Right atrium auricular region (tissue), 2 donors: ENCODE data around the gene MRPL49. TPM values are rescaled to one million over a fixed set of nuclear protein-coding genes. Genes with fewer than 3 reads are reported as not detected.

Experiments used
- DNase-seq: peaks from one replicate; pipeline ENCODE4 v3.0.0-alpha.2; 2019; ENCODE audit warnings: low spot score
- H3K27ac ChIP-seq, 2 donors: fragments of 200-600 bp; sonication (generic); 1 replicate in 1 of 2; 2 replicates in 1 of 2; pipeline ENCODE4 v1.5.1; 2016 to 2019
- H3K27me3 ChIP-seq, 2 donors: fragments of 200-600 bp; sonication (generic); one replicate each; pipeline versions ENCODE4 v1.5.1 to v1.6.0; 2017 to 2019
- H3K36me3 ChIP-seq: fragments of 200-600 bp; sonication (generic); one replicate; pipeline ENCODE4 v1.5.1; 2016
- H3K4me1 ChIP-seq, 2 donors: fragments of 200-600 bp; sonication (generic); one replicate each; pipeline versions ENCODE4 v1.5.1 to v1.6.0; 2017 to 2019
- H3K4me3 ChIP-seq, 2 donors: fragments of 200-600 bp; sonication (generic); 1 replicate in 1 of 2; 2 replicates in 1 of 2; pipeline ENCODE4 v1.5.1; 2017 to 2019; ENCODE audit warnings: mild to moderate bottlenecking in 1 of 2, moderate library complexity in 1 of 2
- H3K9me3 ChIP-seq, 2 donors: fragments of 200-600 bp; sonication (generic); one replicate each; pipeline ENCODE4 v1.5.1; 2019
- CTCF ChIP-seq, 2 donors: fragments of 200-600 bp; sonication (generic); IDR thresholded peaks; one replicate each; pipeline ENCODE4 v1.5.1; 2019; ENCODE audit warnings: antibody characterized with exemption in 2 of 2
- total RNA-seq, 2 donors: library from RNA; depleted of rRNA; stranded (reverse); fragments of >200 nt; gene quantifications; one replicate each; pipeline ENCODE4 v1.1.0, GENCODE V29; 2016

MRPL49 gene
- total RNA-seq, 2 donors from 2014 or later = 38.8 to 47.8 TPM

GRCh38 chr11:65151331-65151899, 29.3 kb downstream of the MRPL49 start:
- H3K4me3 ChIP-seq = no peak overlapping the region
- no peaks in the 10 kb centered on the region for H3K36me3 ChIP-seq

GRCh38 chr11:65152122-65152521, 30.0 kb downstream of the MRPL49 start:
- TF ChIP-seq CTCF (IDR thresholded peaks at IDR 0.05) = no peak
- Histone ChIP-seq H3K9me3 (no peaks in the 10 kb centered on the region), H3K4me1 (peaks cover 0 to 20% of the 10 kb centered on the region in 2 donors), H3K27me3 (no peaks in the 10 kb centered on the region), H3K4me3 (no peak overlapping the region), H3K36me3 (no peaks in the 10 kb centered on the region), H3K27ac (no peak overlapping the region)
- no peak for DNase-seq

More at GRCh38 chr11:65151331-65151899, 29.3 kb downstream of the MRPL49 start:
- Histone ChIP-seq H3K27me3 (no peaks in the 10 kb centered on the region), H3K27ac (peak overlapping the region; percentile 73 to 82), H3K4me1 (peaks cover 0 to 20% of the 10 kb centered on the region in 2 donors), H3K9me3 (no peaks in the 10 kb centered on the region)
- DNase-seq = no peak
- TF ChIP-seq CTCF (IDR thresholded peaks at IDR 0.05) = no peak

- peaks cover 0 to 6% of the 10 kb centered on the region in 2 donors for H3K4me1 ChIP-seq
- no peaks in the 10 kb centered on the region for H3K36me3 ChIP-seq
- no peak for DNase-seq
- H3K9me3 ChIP-seq = no peaks in the 10 kb centered on the region
- no peaks in the 10 kb centered on the region for H3K27me3 ChIP-seq
- no peak overlapping the region for H3K4me3 ChIP-seq
- TF ChIP-seq CTCF (IDR thresholded peaks at IDR 0.05) = no peak
- H3K27ac ChIP-seq = no peak overlapping the region
These were observed 34.1 kb downstream of the MRPL49 start for GRCh38 chr11:65156256-65156655.

- H3K9me3 ChIP-seq = no peaks in the 10 kb centered on the region
- TF ChIP-seq CTCF (IDR thresholded peaks at IDR 0.05) = no peak
- H3K4me3 ChIP-seq = no peak overlapping the region
- H3K27me3 ChIP-seq = no peaks in the 10 kb centered on the region
- DNase-seq = no peak
- H3K36me3 ChIP-seq = no peaks in the 10 kb centered on the region
- H3K4me1 ChIP-seq = no peaks in the 10 kb centered on the region
- H3K27ac ChIP-seq = no peak overlapping the region
These were observed 34.8 kb downstream of the MRPL49 start for GRCh38 chr11:65156926-65157325.

- Histone ChIP-seq H3K9me3 (no peaks in the 10 kb centered on the region), H3K36me3 (no peaks in the 10 kb centered on the region), H3K27ac (no peak overlapping the region), H3K4me1 (no peaks in the 10 kb centered on the region), H3K4me3 (no peak overlapping the region), H3K27me3 (no peaks in the 10 kb centered on the region)
- no peak for TF ChIP-seq CTCF (IDR thresholded peaks at IDR 0.05)
- no peak for DNase-seq
These were observed 35.2 kb downstream of the MRPL49 start for GRCh38 chr11:65157336-65157735.

GRCh38 chr11:65159012-65159411, 36.9 kb downstream of the MRPL49 start:
- Histone ChIP-seq H3K4me3 (no peak overlapping the region), H3K27ac (no peak overlapping the region), H3K9me3 (no peaks in the 10 kb centered on the region), H3K27me3 (no peaks in the 10 kb centered on the region), H3K36me3 (no peaks in the 10 kb centered on the region), H3K4me1 (no peaks in the 10 kb centered on the region)
- TF ChIP-seq CTCF (IDR thresholded peaks at IDR 0.05) = no peak
- no peak for DNase-seq
